ENCODE data around the gene RHO.

Gene RHO

DNA sequence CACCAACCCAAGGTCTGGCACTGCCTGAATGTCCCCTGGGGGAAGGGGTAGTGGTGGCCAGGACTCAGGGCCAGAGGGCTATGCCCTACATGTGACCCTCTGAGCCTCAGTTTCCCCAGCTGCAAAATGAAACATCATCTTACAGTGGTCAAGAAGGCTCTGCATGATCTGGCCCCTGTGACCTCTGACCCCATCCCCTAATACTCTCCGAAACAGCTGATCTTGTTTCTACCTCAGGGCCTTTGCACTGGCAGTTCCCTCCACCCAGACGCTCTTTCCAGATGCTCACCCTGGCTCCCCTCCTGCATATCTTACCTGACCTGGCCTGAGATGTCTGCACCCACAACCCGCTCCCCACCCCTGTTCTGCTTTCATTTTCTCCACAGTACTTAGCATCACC lies 56.2 kb downstream of the RHO start:
- DNase-seq = no peak

Measured in CD4-positive, alpha-beta T cell treated with Interleukin-1 beta for 1 hour (primary cell).